ENCODE data around the gene NKX2-2. TPM values are rescaled to one million over a fixed set of nuclear protein-coding genes. Genes with fewer than 3 reads are reported as not detected.
"Not testable (repeated sequence)": the region's sequence is repeated elsewhere in the genome, so short reads cannot be mapped to it uniquely, and the experiment has no call there.

The NKX2-2 gene
- total RNA-seq, 2 donors from 2014 or later, result not detected

DNA sequence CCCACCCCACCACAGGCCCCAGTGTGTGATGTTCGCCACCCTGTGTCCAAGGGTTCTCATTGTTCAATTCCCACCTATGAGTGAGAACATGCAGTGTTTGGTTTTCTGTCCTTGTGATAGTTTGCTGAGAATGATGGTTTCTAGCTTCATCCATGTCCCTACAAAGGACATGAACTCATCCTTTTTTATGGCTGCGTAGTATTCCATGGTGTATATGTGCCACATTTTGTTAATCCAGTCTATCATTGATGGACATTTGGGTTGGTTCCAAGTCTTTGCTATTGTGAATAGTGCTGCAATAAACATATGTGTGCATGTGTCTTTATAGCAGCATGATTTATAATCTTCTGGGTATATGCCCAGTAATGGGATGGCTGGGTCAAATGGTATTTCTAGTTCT, 33.7 kb downstream of the NKX2-2 start:
- H3K27ac Mint-ChIP-seq; H3K4me3 Mint-ChIP-seq; H3K4me1 Mint-ChIP-seq; ATAC-seq (replicated peaks); H3K9me3 Mint-ChIP-seq; H3K36me3 Mint-ChIP-seq (ENCODE audit: low read depth): not testable (repeated sequence)
- H3K27me3 Mint-ChIP-seq, result peaks cover 46% of the 10 kb centered on the region

- Mint-ChIP-seq H3K27ac (no peak overlapping the region), H3K9me3 (peaks cover 4% of the 10 kb centered on the region), H3K36me3 (ENCODE audit: low read depth) (no peaks in the 10 kb centered on the region), H3K27me3 (peaks cover 16% of the 10 kb centered on the region), H3K4me1 (no peaks in the 10 kb centered on the region), H3K4me3 (no peak overlapping the region)
- ATAC-seq (replicated peaks), result no peak
Measured at GRCh38 chr20:21465799-21466198, 48.1 kb downstream of the NKX2-2 start.

- Mint-ChIP-seq H3K4me1 (no peaks in the 10 kb centered on the region), H3K9me3 (peaks cover 4% of the 10 kb centered on the region), H3K4me3 (no peak overlapping the region), H3K36me3 (ENCODE audit: low read depth) (no peaks in the 10 kb centered on the region), H3K27ac (no peak overlapping the region), H3K27me3 (peaks cover 14% of the 10 kb centered on the region)
- no peak for ATAC-seq (replicated peaks)
Measured at GRCh38 chr20:21464916-21465315, 48.9 kb downstream of the NKX2-2 start.

Other genes with a start within 250 kb of the NKX2-2 start
- 10 to 100 TPM; 42.9 to 82.3 TPM for gene XRN2, start 210.7 kb downstream of the NKX2-2 start, total RNA-seq
- gene NKX2-4, start 116.5 kb downstream of the NKX2-2 start, total RNA-seq, result not detected
- gene PAX1, start 191.6 kb upstream of the NKX2-2 start, total RNA-seq, result not detected

Data from activated T-helper 17 cell treated with anti-CD3 and anti-CD28 coated beads, Interleukin-2, amount 50 U/mL, for 72 hours (primary cell).